ENCODE measurements around the gene HEATR5B.

DNA sequence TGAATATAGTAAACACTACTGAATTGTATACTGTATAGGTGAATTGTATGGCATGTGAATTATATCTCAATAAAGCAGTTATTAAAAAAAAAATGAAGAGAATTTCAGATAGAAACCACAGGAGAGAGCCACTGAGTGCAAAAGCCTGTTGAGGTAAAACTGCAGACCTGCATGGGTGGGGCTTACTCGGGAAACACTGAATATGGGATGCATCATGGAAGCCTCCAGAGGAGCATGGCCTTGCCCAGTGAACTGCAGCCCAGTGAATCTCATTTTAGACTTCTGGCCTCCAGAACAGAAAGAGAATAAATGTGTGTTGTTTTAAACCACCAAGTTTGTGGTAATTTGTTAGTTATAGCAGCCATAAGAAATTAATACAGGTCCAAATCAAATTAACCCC is 15.9 kb upstream of the HEATR5B start:
- TF ChIP-seq CTCF (IDR thresholded peaks at IDR 0.05; ENCODE audit: low read length) (no peak), EZH2 (optimal IDR thresholded peaks at IDR 0.05; ENCODE audit: low read depth, low read length) (no peak)
